Loucy (cell line): Measurements from ENCODE around the gene EQTN.

ENCODE experiments used
- EZH2phosphoT487 ChIP-seq: fragments of 200-600 bp; IDR thresholded peaks from 2 replicates; pipeline ENCODE4 v1.6.1; 2018; ENCODE audit warnings: antibody characterized with exemption, mild to moderate bottlenecking, moderate library complexity, borderline replicate concordance
- TF ChIP-seq, protein P1 (sequence below): fragments of 200-600 bp; sonication (generic); conservative IDR thresholded peaks from 2 replicates; pipeline ENCODE4 v1.5.1; 2014; ENCODE audit warnings: mild to moderate bottlenecking, antibody characterized with exemption, low read length

DNA sequence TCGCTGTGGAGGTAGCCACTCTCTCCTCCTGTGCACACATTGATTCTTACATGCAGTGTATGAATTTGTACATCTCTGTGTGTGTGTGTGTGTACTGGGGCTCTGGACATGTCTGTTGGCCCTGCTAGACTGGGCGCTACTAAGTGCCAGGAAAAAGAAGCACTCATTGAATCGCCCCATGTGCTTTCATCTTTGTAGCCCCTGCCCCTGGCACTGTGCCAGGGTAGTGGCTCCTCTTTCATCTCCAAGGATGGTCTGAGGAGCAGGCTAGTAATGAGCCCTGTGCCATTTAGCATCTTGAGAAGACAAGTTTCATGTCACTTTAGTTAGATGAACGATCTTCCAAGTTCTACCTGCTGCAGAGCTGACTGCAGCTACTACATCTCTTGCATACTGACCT lies 34.4 kb upstream of the EQTN start:
- TF ChIP-seq, protein P1, sequence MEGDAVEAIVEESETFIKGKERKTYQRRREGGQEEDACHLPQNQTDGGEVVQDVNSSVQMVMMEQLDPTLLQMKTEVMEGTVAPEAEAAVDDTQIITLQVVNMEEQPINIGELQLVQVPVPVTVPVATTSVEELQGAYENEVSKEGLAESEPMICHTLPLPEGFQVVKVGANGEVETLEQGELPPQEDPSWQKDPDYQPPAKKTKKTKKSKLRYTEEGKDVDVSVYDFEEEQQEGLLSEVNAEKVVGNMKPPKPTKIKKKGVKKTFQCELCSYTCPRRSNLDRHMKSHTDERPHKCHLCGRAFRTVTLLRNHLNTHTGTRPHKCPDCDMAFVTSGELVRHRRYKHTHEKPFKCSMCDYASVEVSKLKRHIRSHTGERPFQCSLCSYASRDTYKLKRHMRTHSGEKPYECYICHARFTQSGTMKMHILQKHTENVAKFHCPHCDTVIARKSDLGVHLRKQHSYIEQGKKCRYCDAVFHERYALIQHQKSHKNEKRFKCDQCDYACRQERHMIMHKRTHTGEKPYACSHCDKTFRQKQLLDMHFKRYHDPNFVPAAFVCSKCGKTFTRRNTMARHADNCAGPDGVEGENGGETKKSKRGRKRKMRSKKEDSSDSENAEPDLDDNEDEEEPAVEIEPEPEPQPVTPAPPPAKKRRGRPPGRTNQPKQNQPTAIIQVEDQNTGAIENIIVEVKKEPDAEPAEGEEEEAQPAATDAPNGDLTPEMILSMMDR = no peak
- TF ChIP-seq EZH2phosphoT487 = no peak
